Vagina (tissue), 2 donors: ENCODE data around the gene LCE3E.

Source experiments
- POLR2A ChIP-seq, 2 donors: fragments of 450-650 bp; IDR thresholded peaks; one replicate each; pipeline ENCODE4 v1.6.1; 2017; ENCODE audit warnings: antibody characterized with exemption in 2 of 2, mild to moderate bottlenecking in 2 of 2, moderate library complexity in 2 of 2
- POLR2AphosphoS5 ChIP-seq, 2 donors: sonication (generic); formaldehyde crosslinking; IDR thresholded peaks; one replicate each; pipeline ENCODE4 v1.9.0; 2017; ENCODE audit warnings: antibody characterized with exemption in 2 of 2, mild to moderate bottlenecking in 2 of 2, low read depth in 1 of 2; ENCODE audit not compliant: insufficient read depth in 1 of 2
- TF ChIP-seq, protein P1 (sequence below), 3 experiments: fragments of 450-650 bp in 2 of 3; fragments of 200-600 bp in 1 of 3; sonication (generic) in 1 of 3; IDR thresholded peaks; one replicate each; pipeline ENCODE4 v1.5.1; 2017 to 2019; ENCODE audit warnings: antibody characterized with exemption in 3 of 3, mild to moderate bottlenecking in 2 of 3, moderate library complexity in 2 of 3

DNA sequence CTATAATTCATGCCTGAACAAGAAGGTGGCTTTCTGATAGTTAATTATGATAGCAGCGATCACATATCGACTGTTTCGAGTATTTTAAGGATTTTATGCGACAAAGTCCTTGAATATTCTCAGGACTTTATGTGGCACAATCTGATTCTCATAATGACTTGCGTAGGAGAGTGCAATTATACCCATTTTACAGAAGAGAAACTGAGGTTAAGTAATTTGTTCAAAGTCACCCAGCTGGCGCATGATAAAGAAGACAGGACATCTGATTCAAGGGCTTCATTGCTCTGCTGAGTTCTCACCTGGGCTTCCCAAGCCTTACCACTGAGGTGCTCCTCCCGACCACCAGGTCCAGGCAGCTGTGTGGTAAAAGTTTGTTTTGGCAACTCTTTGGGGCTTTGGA lies 50.5 kb downstream of the LCE3E start:
- TF ChIP-seq, protein P1, sequence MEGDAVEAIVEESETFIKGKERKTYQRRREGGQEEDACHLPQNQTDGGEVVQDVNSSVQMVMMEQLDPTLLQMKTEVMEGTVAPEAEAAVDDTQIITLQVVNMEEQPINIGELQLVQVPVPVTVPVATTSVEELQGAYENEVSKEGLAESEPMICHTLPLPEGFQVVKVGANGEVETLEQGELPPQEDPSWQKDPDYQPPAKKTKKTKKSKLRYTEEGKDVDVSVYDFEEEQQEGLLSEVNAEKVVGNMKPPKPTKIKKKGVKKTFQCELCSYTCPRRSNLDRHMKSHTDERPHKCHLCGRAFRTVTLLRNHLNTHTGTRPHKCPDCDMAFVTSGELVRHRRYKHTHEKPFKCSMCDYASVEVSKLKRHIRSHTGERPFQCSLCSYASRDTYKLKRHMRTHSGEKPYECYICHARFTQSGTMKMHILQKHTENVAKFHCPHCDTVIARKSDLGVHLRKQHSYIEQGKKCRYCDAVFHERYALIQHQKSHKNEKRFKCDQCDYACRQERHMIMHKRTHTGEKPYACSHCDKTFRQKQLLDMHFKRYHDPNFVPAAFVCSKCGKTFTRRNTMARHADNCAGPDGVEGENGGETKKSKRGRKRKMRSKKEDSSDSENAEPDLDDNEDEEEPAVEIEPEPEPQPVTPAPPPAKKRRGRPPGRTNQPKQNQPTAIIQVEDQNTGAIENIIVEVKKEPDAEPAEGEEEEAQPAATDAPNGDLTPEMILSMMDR (IDR thresholded peaks at IDR 0.05), result no peak
- TF ChIP-seq POLR2A (IDR thresholded peaks at IDR 0.05), result no peak
- TF ChIP-seq POLR2AphosphoS5 (IDR thresholded peaks at IDR 0.05; ENCODE audit: insufficient read depth in 1 of 2, low read depth in 1 of 2), result no peak
